ENCODE measurements around the gene PARP6.

Gene PARP6

DNA sequence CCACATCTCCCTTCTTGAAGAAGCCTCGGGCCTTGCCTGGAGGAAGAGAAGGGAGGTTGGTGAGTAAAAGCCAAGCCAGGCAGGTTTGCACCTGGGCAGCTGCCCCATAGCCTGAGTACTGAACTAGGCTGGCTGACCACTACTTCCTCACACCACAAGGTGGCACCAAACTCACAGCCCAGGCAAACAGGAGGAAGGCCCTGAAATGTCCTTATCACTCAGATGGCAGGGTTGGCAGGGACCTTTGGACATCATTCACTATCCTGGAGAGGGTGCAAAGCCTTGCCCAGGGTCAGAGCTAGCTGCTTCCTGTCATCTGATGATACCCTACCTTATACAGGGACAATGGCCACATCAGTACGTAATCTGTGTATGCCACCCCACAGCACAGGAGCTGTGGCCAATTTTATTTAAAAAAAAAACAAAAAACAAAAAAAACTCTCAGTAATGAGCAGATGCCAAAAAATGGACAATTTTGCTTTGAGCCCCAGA lies 72.6 kb downstream of the PARP6 start:
- TF ChIP-seq, protein P1, sequence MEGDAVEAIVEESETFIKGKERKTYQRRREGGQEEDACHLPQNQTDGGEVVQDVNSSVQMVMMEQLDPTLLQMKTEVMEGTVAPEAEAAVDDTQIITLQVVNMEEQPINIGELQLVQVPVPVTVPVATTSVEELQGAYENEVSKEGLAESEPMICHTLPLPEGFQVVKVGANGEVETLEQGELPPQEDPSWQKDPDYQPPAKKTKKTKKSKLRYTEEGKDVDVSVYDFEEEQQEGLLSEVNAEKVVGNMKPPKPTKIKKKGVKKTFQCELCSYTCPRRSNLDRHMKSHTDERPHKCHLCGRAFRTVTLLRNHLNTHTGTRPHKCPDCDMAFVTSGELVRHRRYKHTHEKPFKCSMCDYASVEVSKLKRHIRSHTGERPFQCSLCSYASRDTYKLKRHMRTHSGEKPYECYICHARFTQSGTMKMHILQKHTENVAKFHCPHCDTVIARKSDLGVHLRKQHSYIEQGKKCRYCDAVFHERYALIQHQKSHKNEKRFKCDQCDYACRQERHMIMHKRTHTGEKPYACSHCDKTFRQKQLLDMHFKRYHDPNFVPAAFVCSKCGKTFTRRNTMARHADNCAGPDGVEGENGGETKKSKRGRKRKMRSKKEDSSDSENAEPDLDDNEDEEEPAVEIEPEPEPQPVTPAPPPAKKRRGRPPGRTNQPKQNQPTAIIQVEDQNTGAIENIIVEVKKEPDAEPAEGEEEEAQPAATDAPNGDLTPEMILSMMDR (IDR thresholded peaks at IDR 0.05; ENCODE audit: insufficient read depth, low read length, poor library complexity, severe bottlenecking), result peak; percentile 92
- Histone ChIP-seq H3K4me3 (replicated peaks; ENCODE audit: low read depth, low read length) (no peak overlapping the region), H3K27me3 (replicated peaks; ENCODE audit: control insufficient read depth, insufficient read depth, low read length) (no peaks in the 10 kb centered on the region), H3K36me3 (ENCODE audit: control insufficient read depth, insufficient read depth, low read length) (peaks cover 58% of the 10 kb centered on the region)
- peak; percentile 38 for DNase-seq (ENCODE audit: extremely low read depth, insufficient read length)

DNA sequence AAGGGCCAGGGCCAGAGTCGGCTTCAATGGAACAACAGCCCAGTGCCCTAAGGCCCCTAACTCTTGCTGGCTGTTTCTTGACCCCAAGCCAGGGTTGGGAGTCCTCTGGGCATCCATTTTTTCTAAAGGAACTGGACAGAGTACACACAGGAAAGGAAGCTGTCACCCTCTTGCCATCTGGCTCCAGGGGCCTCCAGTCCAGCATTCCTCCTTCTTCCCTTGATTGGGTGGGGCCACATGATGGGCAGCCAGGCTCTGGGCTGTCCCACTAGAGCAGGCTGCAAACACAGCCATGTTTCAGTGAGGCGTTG lies 73.2 kb downstream of the PARP6 start:
- Histone ChIP-seq H3K4me3 (replicated peaks; ENCODE audit: low read depth, low read length) (no peak overlapping the region), H3K36me3 (ENCODE audit: control insufficient read depth, insufficient read depth, low read length) (peaks cover 54% of the 10 kb centered on the region), H3K27me3 (replicated peaks; ENCODE audit: control insufficient read depth, insufficient read depth, low read length) (no peaks in the 10 kb centered on the region)
- DNase-seq (ENCODE audit: extremely low read depth, insufficient read length), result no peak
- TF ChIP-seq, protein P1 (IDR thresholded peaks at IDR 0.05; ENCODE audit: insufficient read depth, low read length, poor library complexity, severe bottlenecking), result no peak

DNA sequence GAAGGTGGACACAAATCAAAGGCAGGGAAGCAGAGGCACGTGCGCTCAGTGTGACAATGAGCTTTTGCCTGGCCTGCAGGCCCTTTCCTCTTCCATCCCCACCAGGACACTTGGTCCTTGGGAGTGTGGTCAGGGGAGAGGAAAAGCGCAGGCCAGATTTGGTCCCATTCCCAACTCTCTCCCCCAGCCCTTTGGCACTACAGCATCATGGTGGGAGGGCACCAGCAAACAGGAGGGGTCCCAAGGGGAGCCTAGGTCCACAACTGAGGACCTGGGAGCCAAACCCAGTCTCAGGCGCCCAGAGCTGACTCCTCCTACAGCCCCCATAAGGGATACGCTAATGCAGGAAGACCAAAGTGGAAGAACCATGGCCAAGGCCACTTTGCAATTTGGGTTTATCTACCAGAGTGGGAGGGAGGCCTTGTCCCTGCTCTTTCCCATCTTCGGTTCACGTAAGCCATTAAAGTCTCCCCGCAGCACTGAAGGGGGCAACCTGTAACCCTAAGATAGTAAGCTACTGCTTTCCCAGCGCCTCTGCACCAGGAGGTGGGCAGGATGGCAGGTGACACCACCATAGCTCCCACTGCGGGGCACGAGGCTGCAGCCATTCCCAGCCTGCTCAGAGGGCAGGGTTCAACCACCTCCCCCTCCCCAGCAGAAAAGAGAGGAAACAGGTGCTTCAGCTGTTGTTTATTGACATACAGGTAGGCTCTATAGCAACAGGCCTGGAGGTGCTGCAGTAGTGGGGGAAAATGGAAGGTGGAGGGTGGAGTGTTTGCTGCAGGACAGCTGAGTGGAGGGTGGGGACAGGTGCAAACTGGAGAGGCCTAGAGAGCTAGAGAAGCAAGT lies 73.8 kb downstream of the PARP6 start:
- DNase-seq (ENCODE audit: extremely low read depth, insufficient read length), result no peak
- Histone ChIP-seq H3K4me3 (replicated peaks; ENCODE audit: low read depth, low read length) (no peak overlapping the region), H3K36me3 (ENCODE audit: control insufficient read depth, insufficient read depth, low read length) (peaks cover 51% of the 10 kb centered on the region), H3K27me3 (replicated peaks; ENCODE audit: control insufficient read depth, insufficient read depth, low read length) (no peaks in the 10 kb centered on the region)
- TF ChIP-seq, protein P1 (IDR thresholded peaks at IDR 0.05; ENCODE audit: insufficient read depth, low read length, poor library complexity, severe bottlenecking), result no peak

DNA sequence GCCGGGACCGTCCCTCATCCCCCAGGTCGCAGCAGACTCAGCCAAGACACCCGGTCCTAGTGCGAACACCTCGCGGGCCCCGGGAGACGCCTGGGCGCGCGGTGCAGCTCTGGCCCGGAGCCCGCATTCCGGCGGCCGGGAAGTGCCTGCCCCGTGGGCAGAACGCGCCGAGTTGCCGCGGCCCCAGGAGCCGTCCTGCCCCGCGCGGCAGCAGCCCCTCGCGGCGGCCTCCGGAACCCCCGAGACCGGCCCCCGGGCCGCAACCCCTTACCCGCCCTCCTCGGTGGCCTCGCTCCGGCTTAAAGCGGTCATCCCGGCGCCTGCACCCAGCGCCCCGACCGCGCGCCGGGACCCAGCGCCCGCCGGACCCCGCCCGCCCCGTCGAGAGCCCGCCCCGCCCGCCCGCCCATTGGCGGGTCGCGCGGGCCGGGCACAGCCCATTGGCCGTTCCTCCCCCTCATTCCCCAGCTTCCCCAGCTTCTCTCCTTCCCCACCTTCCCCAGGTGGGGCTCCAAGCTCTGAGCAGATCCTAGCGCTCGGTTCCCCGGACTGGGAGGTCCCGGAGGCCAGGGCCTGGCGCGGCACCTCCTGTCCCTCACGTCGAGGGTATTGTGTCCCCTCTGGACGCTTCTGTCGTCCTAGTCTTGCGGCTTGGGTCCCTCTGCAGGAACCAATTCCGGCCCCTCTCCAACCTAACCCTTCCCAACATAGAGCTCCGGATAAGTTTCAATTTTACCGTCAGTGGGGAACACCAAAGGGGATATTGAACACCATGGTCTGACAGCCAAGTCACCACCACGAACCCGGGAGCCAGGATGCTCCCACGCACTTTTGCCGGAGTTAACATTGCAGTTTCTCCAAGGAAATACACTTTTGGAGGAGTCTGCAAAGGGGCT lies 74.6 kb downstream of the PARP6 start, which contains the start of gene GRAMD2A:
Gene GRAMD2A, minus strand, starts transcription at position 328 of the 896 bp plus-strand sequence.
- H3K36me3 ChIP-seq (ENCODE audit: control insufficient read depth, insufficient read depth, low read length), result peaks cover 42% of the 10 kb centered on the region
- TF ChIP-seq, protein P1 (IDR thresholded peaks at IDR 0.05; ENCODE audit: insufficient read depth, low read length, poor library complexity, severe bottlenecking), result no peak
- peak; percentile 45 for DNase-seq (ENCODE audit: extremely low read depth, insufficient read length)
- H3K27me3 ChIP-seq (replicated peaks; ENCODE audit: control insufficient read depth, insufficient read depth, low read length), result no peaks in the 10 kb centered on the region
- H3K4me3 ChIP-seq (replicated peaks; ENCODE audit: low read depth, low read length), result no peak within 1 kb of the TSS

DNA sequence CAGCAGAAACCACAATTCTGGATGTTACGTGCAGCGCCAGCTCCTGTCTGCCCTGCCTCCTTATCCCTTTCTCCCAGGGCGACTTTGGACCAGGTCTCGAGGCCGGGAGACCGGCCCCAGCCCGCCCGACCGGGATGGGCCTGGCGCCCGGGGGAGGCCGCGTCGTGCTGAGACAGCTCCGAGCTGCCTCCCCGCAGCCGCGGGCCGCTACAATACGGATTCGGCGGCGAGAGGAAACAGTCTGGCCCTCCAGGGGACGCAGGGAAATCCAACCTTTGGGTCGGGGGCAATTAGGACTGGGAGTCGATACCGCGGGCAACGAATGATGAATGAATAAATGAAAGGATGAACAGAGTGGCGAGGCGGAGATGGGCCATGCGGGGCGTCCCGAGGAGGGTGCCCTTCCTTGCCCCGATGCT lies 75.3 kb downstream of the PARP6 start:
- H3K4me3 ChIP-seq (replicated peaks; ENCODE audit: low read depth, low read length), result no peak overlapping the region
- TF ChIP-seq, protein P1 (IDR thresholded peaks at IDR 0.05; ENCODE audit: insufficient read depth, low read length, poor library complexity, severe bottlenecking), result no peak
- peak; percentile 37 for DNase-seq (ENCODE audit: extremely low read depth, insufficient read length)
- no peaks in the 10 kb centered on the region for H3K27me3 ChIP-seq (replicated peaks; ENCODE audit: control insufficient read depth, insufficient read depth, low read length)
- peaks cover 36% of the 10 kb centered on the region for H3K36me3 ChIP-seq (ENCODE audit: control insufficient read depth, insufficient read depth, low read length)
